OCI-LY3 (cell line): ENCODE measurements around the gene ACTL6B.

Source experiments
- CTCF ChIP-seq: fragments of 200-600, 300-600 bp; sonication (generic); IDR thresholded peaks from 2 replicates; pipeline ENCODE4 v1.5.1; 2014; ENCODE audit warnings: antibody characterized with exemption, low read length, low read depth
- EZH2phosphoT487 ChIP-seq: fragments of 200-600 bp; shearing (Covaris generic); IDR thresholded peaks from 2 replicates; pipeline ENCODE4 v1.6.1; 2018; ENCODE audit warnings: antibody characterized with exemption, mixed run types, low read depth

- TF ChIP-seq EZH2phosphoT487 (no peak), CTCF (no peak)
Observed at GRCh38 chr7:100598425-100598824, 57.8 kb downstream of the ACTL6B start.
